CD4-positive, alpha-beta T cell (primary cell): ENCODE results near the gene ZNF284. TPM values are rescaled to one million over a fixed set of nuclear protein-coding genes. Genes with fewer than 3 reads are reported as not detected.

Experiments used
- ATAC-seq: fragments of 200-7000 bp; cut with Tn5 transposase; one replicate; pipeline ENCODE4 v1.10.0; 2022; ENCODE audit warnings: mild to moderate bottlenecking; ENCODE audit not compliant: poor library complexity
- CTCF ChIA-PET: fragments of 350-600 bp; sonication (Branson Sonifier 250); formaldehyde crosslinking; loops from one replicate; lab custom pipeline; 2021; ENCODE audit warnings: antibody characterized with exemption, inconsistent platforms; lab: Charles Lee
- POLR2A ChIA-PET: fragments of 350-600 bp; sonication (Branson Sonifier 250); formaldehyde crosslinking; loops from one replicate; lab custom pipeline; 2021; ENCODE audit warnings: antibody characterized with exemption, inconsistent platforms; lab: Charles Lee
- DNase-seq, 14 experiments: peaks; one replicate each; pipeline ENCODE4 v3.0.0-alpha.2; 2013 to 2020; ENCODE audit warnings: mixed read lengths in 2 of 14
- H3K27ac ChIP-seq, 2 donors: one replicate each; pipeline versions ENCODE4 v1.5.1 to v1.7.0; 2013; ENCODE audit warnings: low read length in 2 of 2, low read depth in 1 of 2, mild to moderate bottlenecking in 1 of 2
- H3K27me3 ChIP-seq, 2 experiments: 1 replicate in 1 of 2; 2 replicates in 1 of 2; pipeline versions ENCODE4 v1.6.1 to v1.7.0; 2013; ENCODE audit warnings: low read length in 2 of 2, control low read depth in 1 of 2, mild to moderate bottlenecking in 1 of 2, moderate library complexity in 1 of 2; ENCODE audit not compliant: insufficient read depth in 2 of 2, control insufficient read depth in 1 of 2
- H3K36me3 ChIP-seq: one replicate; pipeline ENCODE4 v1.6.1; 2013; ENCODE audit warnings: low read length, control low read depth; ENCODE audit not compliant: insufficient read depth
- H3K4me1 ChIP-seq: one replicate; pipeline ENCODE4 v1.6.1; 2013; ENCODE audit warnings: low read length, control low read depth; ENCODE audit not compliant: insufficient read depth
- H3K4me3 ChIP-seq: one replicate; pipeline ENCODE4 v1.5.1; 2013; ENCODE audit warnings: mild to moderate bottlenecking, low read length, moderate library complexity
- H3K9me3 ChIP-seq, 2 experiments: 1 replicate in 1 of 2; 2 replicates in 1 of 2; pipeline versions ENCODE4 v1.6.1 to v1.7.0; 2013; ENCODE audit warnings: low read length in 2 of 2, mild to moderate bottlenecking in 2 of 2, control low read depth in 1 of 2, moderate library complexity in 1 of 2; ENCODE audit not compliant: control insufficient read depth in 1 of 2, insufficient read depth in 1 of 2
- H3K27ac Mint-ChIP-seq: one replicate; pipeline ENCODE4 v1.8.0; 2020; ENCODE audit warnings: mixed read lengths
- H3K27me3 Mint-ChIP-seq: one replicate; pipeline ENCODE4 v1.8.0; 2021; ENCODE audit warnings: mixed read lengths
- H3K36me3 Mint-ChIP-seq: one replicate; pipeline ENCODE4 v1.8.0; 2021; ENCODE audit warnings: low read depth, mixed read lengths
- H3K4me1 Mint-ChIP-seq: one replicate; pipeline ENCODE4 v1.8.0; 2021; ENCODE audit warnings: low read depth, mixed read lengths
- H3K4me3 Mint-ChIP-seq: one replicate; pipeline ENCODE4 v1.8.0; 2020; ENCODE audit warnings: mild to moderate bottlenecking, mixed read lengths
- H3K9me3 Mint-ChIP-seq: one replicate; pipeline ENCODE4 v1.8.0; 2020; ENCODE audit warnings: mixed read lengths
- CTCF ChIP-seq: fragments of 200-600 bp; IDR thresholded peaks from one replicate; pipeline ENCODE4 v1.8.0; 2022; ENCODE audit warnings: antibody characterized with exemption, mild to moderate bottlenecking
- intact Hi-C, 2 experiments: fragments of 100-400 bp; cut with DNase I in 1 of 2; cut with micrococcal nuclease in 1 of 2; formaldehyde crosslinking; loops; one replicate each; pipeline versions ENCODE4 v1.15.1 to v1.9.0; 2023 to 2025; cut with DNase I, micrococcal nuclease
- total RNA-seq, 174 experiments: library from RNA in 2 of 174; stranded (reverse) in 2 of 174; gene quantifications; one replicate each; pipeline ENCODE4 v1.2.3 and lab custom pipeline; 2021 to 2026

ZNF284 gene
- total RNA-seq, 2 experiments from 2014 or later, result 0.92 to 1.2 TPM

DNA sequence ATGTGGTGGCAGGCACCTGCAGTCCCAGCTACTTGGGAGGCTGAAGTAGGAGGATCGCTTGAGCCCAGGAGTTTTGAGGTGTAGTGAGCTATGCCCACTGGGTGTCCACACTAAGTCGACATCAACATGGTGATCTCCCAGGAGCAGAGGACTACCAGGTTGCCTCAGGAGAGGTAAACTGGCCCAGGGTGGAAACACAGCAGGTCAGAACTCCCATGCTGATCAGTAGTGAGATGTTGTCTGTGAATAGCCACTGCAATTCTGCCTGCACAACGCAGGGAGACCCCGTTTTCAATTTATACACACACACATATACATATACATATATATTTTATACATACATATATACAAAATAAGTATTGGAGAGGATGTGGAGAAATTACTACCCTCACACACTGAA, 20.1 kb downstream of the ZNF284 start:
- Mint-ChIP-seq H3K4me1 (peaks cover 13% of the 10 kb centered on the region), H3K27ac (no peak overlapping the region), H3K36me3 (peaks cover 46% of the 10 kb centered on the region), H3K9me3 (peaks cover under 1% of the 10 kb centered on the region), H3K27me3 (no peaks in the 10 kb centered on the region), H3K4me3 (peak overlapping the region; percentile 69)
- no peak overlapping the region for H3K27ac ChIP-seq
- ChIA-PET POLR2A (no interaction called here), CTCF (no interaction called here)
- no peak for TF ChIP-seq CTCF
- H3K36me3 ChIP-seq, result peaks cover 9% of the 10 kb centered on the region
- no peak for ATAC-seq
- no peaks in the 10 kb centered on the region for H3K27me3 ChIP-seq
- intact Hi-C loops, result loop anchor here in 1 of 2 experiments (5.0 kb wide), 7 partner anchors 40 to 265 kb away; partner anchors contain the start of genes ZNF155, ZNF223, ZNF230 and ZNF234
- H3K4me1 ChIP-seq, result peaks cover 6% of the 10 kb centered on the region
- DNase-seq, result no peak
- H3K4me3 ChIP-seq, result no peak overlapping the region
- H3K9me3 ChIP-seq, result peaks cover 0 to 5% of the 10 kb centered on the region in 2 experiments

GRCh38 chr19:44093931-44094765, 22.2 kb downstream of the ZNF284 start, which contains the start of gene ZNF224:
Gene ZNF224, plus strand, starts transcription at chr19:44094361. Its CDS starts 3,513 bp downstream, at chr19:44097874.
- H3K4me3 ChIP-seq, result peak within 1 kb of the TSS; percentile 91
- DNase-seq, result peak; percentile 62 to 92 (median 74)
- no peaks in the 10 kb centered on the region for H3K9me3 ChIP-seq
- Mint-ChIP-seq H3K9me3 (peaks cover 3% of the 10 kb centered on the region), H3K27me3 (no peaks in the 10 kb centered on the region), H3K27ac (peak within 1 kb of the TSS; percentile 69), H3K4me3 (peak within 1 kb of the TSS; percentile 96), H3K36me3 (peaks cover 47% of the 10 kb centered on the region), H3K4me1 (peaks cover 24% of the 10 kb centered on the region)
- no peaks in the 10 kb centered on the region for H3K27me3 ChIP-seq
- ATAC-seq, result peak; percentile 88
- H3K36me3 ChIP-seq, result peaks cover 25% of the 10 kb centered on the region
- CTCF ChIA-PET, result interaction anchor here (1.0 to 1.7 kb wide), 6 partner anchors 9 to 92 kb away, joined by 3 to 8 read pairs (median 3); partner anchors contain the start of gene ZNF225
- no peak for TF ChIP-seq CTCF
- peaks cover 6% of the 10 kb centered on the region for H3K4me1 ChIP-seq
- H3K27ac ChIP-seq, result peak within 1 kb of the TSS; percentile 30 to 79
- intact Hi-C loops, result loop anchor here (1.0 to 5.0 kb wide), 13 partner anchors 19 to 267 kb away; partner anchors contain the start of genes ZNF230 (in 2 of the 2), ZNF284 (in 2 of the 2), ZNF45 (in 2 of the 2) and ZNF155 (in 1 of the 2)
- POLR2A ChIA-PET, result interaction anchor here (0.7 to 2.3 kb wide), 9 partner anchors 19 to 159 kb away, joined by 3 to 18 read pairs (median 6); partner anchors contain the start of genes ZNF225, ZNF226, ZNF227 and ZNF45

DNA sequence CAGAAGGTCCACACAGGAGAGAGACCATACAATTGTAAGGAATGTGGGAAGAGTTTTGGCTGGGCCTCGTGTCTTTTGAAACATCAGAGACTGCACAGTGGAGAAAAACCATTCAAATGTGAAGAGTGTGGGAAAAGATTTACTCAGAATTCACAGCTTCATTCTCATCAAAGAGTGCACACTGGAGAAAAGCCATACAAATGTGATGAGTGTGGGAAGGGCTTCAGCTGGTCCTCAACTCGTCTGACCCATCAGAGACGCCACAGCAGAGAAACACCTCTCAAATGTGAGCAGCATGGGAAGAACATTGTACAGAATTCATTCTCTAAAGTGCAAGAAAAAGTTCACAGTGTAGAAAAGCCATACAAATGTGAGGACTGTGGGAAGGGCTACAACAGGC, 35.8 kb downstream of the ZNF284 start:
- Mint-ChIP-seq H3K4me1 (peaks cover 12% of the 10 kb centered on the region), H3K9me3 (peaks cover 20% of the 10 kb centered on the region), H3K36me3 (peaks cover 84% of the 10 kb centered on the region), H3K4me3 (no peak overlapping the region), H3K27ac (no peak overlapping the region), H3K27me3 (no peaks in the 10 kb centered on the region)
- ChIA-PET CTCF (no interaction called here), POLR2A (no interaction called here)
- no peak for DNase-seq
- Histone ChIP-seq H3K9me3 (peaks cover 27 to 68% of the 10 kb centered on the region in 2 experiments), H3K36me3 (peaks cover 34% of the 10 kb centered on the region), H3K27ac (no peak overlapping the region), H3K4me1 (peaks cover 2% of the 10 kb centered on the region), H3K27me3 (no peaks in the 10 kb centered on the region), H3K4me3 (no peak overlapping the region)
- intact Hi-C loops, result no loop called here
- no peak for ATAC-seq
- no peak for TF ChIP-seq CTCF
